ENCODE measurements around the gene SLC6A6. TPM values are rescaled to one million over a fixed set of nuclear protein-coding genes. Genes with fewer than 3 reads are reported as not detected.

The SLC6A6 gene
- total RNA-seq, 6 experiments from 2014 or later = 22.5 to 33.0 (median 28.6) TPM

DNA sequence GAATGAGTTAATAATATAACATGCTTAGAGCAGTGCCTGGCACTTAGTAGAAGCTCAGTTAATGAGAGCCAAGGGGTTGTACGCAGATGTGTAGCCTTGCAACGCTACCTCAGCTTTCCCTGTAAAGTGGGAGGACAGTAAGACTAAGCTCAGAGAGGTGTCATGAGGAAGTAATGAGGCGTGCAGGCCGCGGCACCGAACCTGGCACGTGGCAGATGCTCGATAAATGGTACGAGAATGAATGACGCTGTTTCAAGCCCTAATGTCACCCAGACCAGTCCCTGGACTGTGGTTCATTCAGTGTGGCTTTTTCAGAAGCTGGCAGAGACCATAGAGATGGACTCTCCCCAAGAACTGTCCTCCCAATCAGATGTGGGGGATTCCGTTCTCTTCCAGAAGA, 116.5 kb downstream of the SLC6A6 start:
- Mint-ChIP-seq H3K4me1 (ENCODE audit: low read depth) (0 out of 2 replicates have a peak, but pooled peaks cover 3% of the 10 kb centered on the region), H3K4me3 (no peak overlapping the region), H3K27me3 (ENCODE audit: insufficient read depth) (peaks cover 32% of the 10 kb centered on the region), H3K9me3 (no peaks in the 10 kb centered on the region), H3K36me3 (ENCODE audit: low read depth) (no peaks in the 10 kb centered on the region), H3K27ac (no peak overlapping the region)
- DNase-seq = no peak
- no peak for TF ChIP-seq CTCF (IDR thresholded peaks at IDR 0.05)

DNA sequence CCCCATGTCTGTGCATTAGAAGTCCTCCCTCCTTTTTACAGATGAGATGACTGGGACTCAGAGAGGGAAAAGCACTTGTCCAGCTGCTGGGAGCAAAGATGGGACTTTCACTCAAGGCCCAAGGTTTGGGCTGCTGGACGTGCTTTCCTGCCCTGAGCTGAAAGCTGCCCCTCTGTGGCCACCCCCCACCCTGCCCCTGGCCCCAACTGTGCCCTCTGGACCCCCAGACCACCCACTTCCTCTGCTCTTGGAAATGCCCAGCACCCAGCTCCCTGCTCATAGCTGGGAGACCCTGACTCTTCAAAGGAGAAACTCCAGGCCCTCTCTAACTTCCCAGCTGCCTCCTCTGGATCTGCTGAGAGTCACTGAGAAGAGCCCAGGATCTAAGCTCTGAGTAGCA, 117.0 kb downstream of the SLC6A6 start:
- no peaks in the 10 kb centered on the region for H3K9me3 Mint-ChIP-seq
- no peak for DNase-seq
- H3K27ac Mint-ChIP-seq = no peak overlapping the region
- no peak overlapping the region for H3K4me3 Mint-ChIP-seq
- no peak for TF ChIP-seq CTCF (IDR thresholded peaks at IDR 0.05)
- peaks cover 32% of the 10 kb centered on the region for H3K27me3 Mint-ChIP-seq (ENCODE audit: insufficient read depth)
- 0 out of 2 replicates have a peak, but pooled peaks cover 8% of the 10 kb centered on the region for H3K4me1 Mint-ChIP-seq (ENCODE audit: low read depth)
- no peaks in the 10 kb centered on the region for H3K36me3 Mint-ChIP-seq (ENCODE audit: low read depth)

DNA sequence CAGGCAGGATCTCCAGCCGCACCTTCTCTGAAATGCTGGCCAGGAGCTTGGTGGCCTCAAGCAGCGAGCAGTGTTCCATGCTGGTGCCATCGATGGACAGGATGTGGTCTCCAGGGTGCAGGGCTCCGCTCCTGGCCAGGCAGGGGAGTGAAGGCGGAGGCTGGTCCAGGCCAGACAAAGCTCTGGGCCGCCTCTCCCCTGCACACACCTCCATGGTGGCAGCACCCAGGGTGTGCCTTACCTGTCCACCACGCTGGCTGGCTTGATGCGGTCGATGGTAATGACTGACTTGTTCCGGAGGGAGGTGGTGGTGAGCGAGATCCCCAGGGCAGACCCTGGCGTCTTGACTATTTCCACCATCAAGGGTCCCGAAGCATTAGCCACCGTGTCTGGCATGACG, 117.7 kb downstream of the SLC6A6 start:
- Mint-ChIP-seq H3K27me3 (ENCODE audit: insufficient read depth) (peaks cover 32% of the 10 kb centered on the region), H3K27ac (no peak overlapping the region), H3K9me3 (no peaks in the 10 kb centered on the region), H3K4me1 (ENCODE audit: low read depth) (0 out of 2 replicates have a peak, but pooled peaks cover 8% of the 10 kb centered on the region), H3K36me3 (ENCODE audit: low read depth) (no peaks in the 10 kb centered on the region), H3K4me3 (no peak overlapping the region)
- TF ChIP-seq CTCF (IDR thresholded peaks at IDR 0.05) = no peak
- DNase-seq = no peak

- DNase-seq = no peak
- H3K27me3 Mint-ChIP-seq (ENCODE audit: insufficient read depth) = peaks cover 35% of the 10 kb centered on the region
- H3K9me3 Mint-ChIP-seq = no peaks in the 10 kb centered on the region
- H3K4me1 Mint-ChIP-seq (ENCODE audit: low read depth) = peaks cover 12% of the 10 kb centered on the region
- H3K36me3 Mint-ChIP-seq (ENCODE audit: low read depth) = no peaks in the 10 kb centered on the region
- no peak overlapping the region for H3K4me3 Mint-ChIP-seq
- H3K27ac Mint-ChIP-seq = no peak overlapping the region
- TF ChIP-seq CTCF (IDR thresholded peaks at IDR 0.05) = no peak
These were observed 118.6 kb downstream of the SLC6A6 start for GRCh38 chr3:14520967-14521366.

DNA sequence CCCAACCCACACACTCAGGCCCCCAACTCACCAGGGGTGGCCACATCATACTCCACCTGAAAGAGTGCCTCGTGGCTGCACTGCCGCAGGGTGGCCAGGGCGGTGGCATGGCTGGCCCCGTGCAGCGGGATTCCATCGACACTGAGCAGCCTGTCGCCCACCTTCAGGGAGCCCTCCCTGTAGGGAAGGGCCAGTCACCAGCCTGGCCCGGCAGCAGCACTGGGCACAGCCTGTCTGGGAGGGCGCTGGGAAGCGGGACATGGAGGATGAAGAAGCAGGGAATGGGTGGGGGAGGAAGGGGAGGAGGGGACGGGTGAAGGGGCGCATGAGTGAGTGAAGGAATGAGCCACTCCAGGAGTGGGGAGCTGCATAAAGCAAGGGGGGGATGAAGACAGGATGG, 119.2 kb downstream of the SLC6A6 start:
- Mint-ChIP-seq H3K27ac (no peak overlapping the region), H3K4me3 (no peak overlapping the region), H3K4me1 (ENCODE audit: low read depth) (peaks cover 18% of the 10 kb centered on the region), H3K9me3 (no peaks in the 10 kb centered on the region), H3K36me3 (ENCODE audit: low read depth) (no peaks in the 10 kb centered on the region), H3K27me3 (ENCODE audit: insufficient read depth) (peaks cover 36% of the 10 kb centered on the region)
- no peak for TF ChIP-seq CTCF (IDR thresholded peaks at IDR 0.05)
- no peak for DNase-seq

Data from HFFc6 (cell line).